ENCODE measurements around the gene PLCE1. TPM values are rescaled to one million over a fixed set of nuclear protein-coding genes. Genes with fewer than 3 reads are reported as not detected.
A peak's percentile ranks its signal among the peaks of the same experiment; 100 is the strongest.

Gene PLCE1
- total RNA-seq, 1 donor, result 6.2 TPM

GRCh38 chr10:93962973-93963372 lies 30.8 kb upstream of the PLCE1 start:
- Histone ChIP-seq H3K27ac (ENCODE audit: low read depth, low read length) (no peak overlapping the region), H3K4me1 (ENCODE audit: insufficient read depth, low read length) (no peaks in the 10 kb centered on the region), H3K4me2 (ENCODE audit: insufficient read depth, low read length) (no peak overlapping the region), H3K9me3 (ENCODE audit: low read depth, low read length) (no peaks in the 10 kb centered on the region), H3K79me2 (ENCODE audit: insufficient read depth, low read length) (no peaks in the 10 kb centered on the region), H3K4me3 (ENCODE audit: insufficient read depth, low read length) (no peak overlapping the region), H4K20me1 (ENCODE audit: insufficient read depth, low read length) (no peaks in the 10 kb centered on the region), H3K27me3 (ENCODE audit: insufficient read depth, low read length) (no peaks in the 10 kb centered on the region), H2AFZ (ENCODE audit: low read length) (no peak overlapping the region), H3K36me3 (ENCODE audit: insufficient read depth, low read length) (no peaks in the 10 kb centered on the region)
- no peak for TF ChIP-seq CTCF (IDR thresholded peaks at IDR 0.05; ENCODE audit: extremely low read depth, low read depth, low read length)
- peak; percentile 10 for DNase-seq (ENCODE audit: insufficient read length, low spot score, missing footprints)

GRCh38 chr10:93963434-93963833 lies 30.3 kb upstream of the PLCE1 start:
- Histone ChIP-seq H4K20me1 (ENCODE audit: insufficient read depth, low read length) (no peaks in the 10 kb centered on the region), H3K27ac (ENCODE audit: low read depth, low read length) (no peak overlapping the region), H3K9me3 (ENCODE audit: low read depth, low read length) (no peaks in the 10 kb centered on the region), H2AFZ (ENCODE audit: low read length) (no peak overlapping the region), H3K4me2 (ENCODE audit: insufficient read depth, low read length) (no peak overlapping the region), H3K36me3 (ENCODE audit: insufficient read depth, low read length) (no peaks in the 10 kb centered on the region), H3K79me2 (ENCODE audit: insufficient read depth, low read length) (no peaks in the 10 kb centered on the region), H3K27me3 (ENCODE audit: insufficient read depth, low read length) (no peaks in the 10 kb centered on the region), H3K4me3 (ENCODE audit: insufficient read depth, low read length) (no peak overlapping the region), H3K4me1 (ENCODE audit: insufficient read depth, low read length) (no peaks in the 10 kb centered on the region)
- DNase-seq (ENCODE audit: insufficient read length, low spot score, missing footprints), result no peak
- TF ChIP-seq CTCF (IDR thresholded peaks at IDR 0.05; ENCODE audit: extremely low read depth, low read depth, low read length), result no peak

GRCh38 chr10:93965911-93966310 lies 27.8 kb upstream of the PLCE1 start:
- no peaks in the 10 kb centered on the region for H4K20me1 ChIP-seq (ENCODE audit: insufficient read depth, low read length)
- no peaks in the 10 kb centered on the region for H3K4me1 ChIP-seq (ENCODE audit: insufficient read depth, low read length)
- H2AFZ ChIP-seq (ENCODE audit: low read length), result no peak overlapping the region
- H3K36me3 ChIP-seq (ENCODE audit: insufficient read depth, low read length), result no peaks in the 10 kb centered on the region
- H3K27ac ChIP-seq (ENCODE audit: low read depth, low read length), result no peak overlapping the region
- no peak for DNase-seq (ENCODE audit: insufficient read length, low spot score, missing footprints)
- no peaks in the 10 kb centered on the region for H3K9me3 ChIP-seq (ENCODE audit: low read depth, low read length)
- TF ChIP-seq CTCF (IDR thresholded peaks at IDR 0.05; ENCODE audit: extremely low read depth, low read depth, low read length), result no peak
- no peaks in the 10 kb centered on the region for H3K27me3 ChIP-seq (ENCODE audit: insufficient read depth, low read length)
- no peak overlapping the region for H3K4me3 ChIP-seq (ENCODE audit: insufficient read depth, low read length)
- H3K4me2 ChIP-seq (ENCODE audit: insufficient read depth, low read length), result no peak overlapping the region
- H3K79me2 ChIP-seq (ENCODE audit: insufficient read depth, low read length), result no peaks in the 10 kb centered on the region

GRCh38 chr10:93967756-93968155 lies 26.0 kb upstream of the PLCE1 start:
- H3K9me3 ChIP-seq (ENCODE audit: low read depth, low read length), result no peaks in the 10 kb centered on the region
- no peaks in the 10 kb centered on the region for H3K36me3 ChIP-seq (ENCODE audit: insufficient read depth, low read length)
- no peak overlapping the region for H2AFZ ChIP-seq (ENCODE audit: low read length)
- H4K20me1 ChIP-seq (ENCODE audit: insufficient read depth, low read length), result no peaks in the 10 kb centered on the region
- H3K79me2 ChIP-seq (ENCODE audit: insufficient read depth, low read length), result no peaks in the 10 kb centered on the region
- H3K4me2 ChIP-seq (ENCODE audit: insufficient read depth, low read length), result no peak overlapping the region
- no peaks in the 10 kb centered on the region for H3K27me3 ChIP-seq (ENCODE audit: insufficient read depth, low read length)
- no peaks in the 10 kb centered on the region for H3K4me1 ChIP-seq (ENCODE audit: insufficient read depth, low read length)
- no peak for TF ChIP-seq CTCF (IDR thresholded peaks at IDR 0.05; ENCODE audit: extremely low read depth, low read depth, low read length)
- H3K4me3 ChIP-seq (ENCODE audit: insufficient read depth, low read length), result no peak overlapping the region
- DNase-seq (ENCODE audit: insufficient read length, low spot score, missing footprints), result no peak
- H3K27ac ChIP-seq (ENCODE audit: low read depth, low read length), result no peak overlapping the region

Data from osteoblast (primary cell).